ENCODE results near the gene TMEM154.

DNA sequence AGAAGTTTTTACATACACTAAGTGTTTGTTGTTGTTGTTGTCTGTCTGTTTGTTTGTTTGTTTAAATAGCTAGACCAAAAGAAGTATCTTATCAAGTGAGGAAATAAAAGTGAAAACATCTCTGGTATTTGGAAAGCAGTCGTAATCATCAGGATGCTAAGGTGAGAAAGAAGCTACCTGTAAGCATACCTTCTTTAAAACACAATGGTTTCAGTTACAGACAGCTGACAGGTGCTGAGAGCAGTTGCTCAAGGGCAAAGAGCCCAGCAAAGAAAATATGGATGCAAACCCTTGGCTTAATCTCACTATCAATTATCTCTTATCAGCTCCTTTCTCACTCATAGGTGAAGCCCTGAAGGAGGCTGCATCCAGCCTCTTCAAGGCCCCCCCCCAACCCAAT lies 101.1 kb downstream of the TMEM154 start:
- TF ChIP-seq ZFP30 (CRISPR knock-in tag; IDR thresholded peaks at IDR 0.05): no peak
- no peak for TF ChIP-seq ZNF8 (CRISPR knock-in tag; IDR thresholded peaks at IDR 0.05)
- TF ChIP-seq, protein P1, sequence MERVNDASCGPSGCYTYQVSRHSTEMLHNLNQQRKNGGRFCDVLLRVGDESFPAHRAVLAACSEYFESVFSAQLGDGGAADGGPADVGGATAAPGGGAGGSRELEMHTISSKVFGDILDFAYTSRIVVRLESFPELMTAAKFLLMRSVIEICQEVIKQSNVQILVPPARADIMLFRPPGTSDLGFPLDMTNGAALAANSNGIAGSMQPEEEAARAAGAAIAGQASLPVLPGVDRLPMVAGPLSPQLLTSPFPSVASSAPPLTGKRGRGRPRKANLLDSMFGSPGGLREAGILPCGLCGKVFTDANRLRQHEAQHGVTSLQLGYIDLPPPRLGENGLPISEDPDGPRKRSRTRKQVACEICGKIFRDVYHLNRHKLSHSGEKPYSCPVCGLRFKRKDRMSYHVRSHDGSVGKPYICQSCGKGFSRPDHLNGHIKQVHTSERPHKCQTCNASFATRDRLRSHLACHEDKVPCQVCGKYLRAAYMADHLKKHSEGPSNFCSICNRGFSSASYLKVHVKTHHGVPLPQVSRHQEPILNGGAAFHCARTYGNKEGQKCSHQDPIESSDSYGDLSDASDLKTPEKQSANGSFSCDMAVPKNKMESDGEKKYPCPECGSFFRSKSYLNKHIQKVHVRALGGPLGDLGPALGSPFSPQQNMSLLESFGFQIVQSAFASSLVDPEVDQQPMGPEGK (CRISPR knock-in tag; IDR thresholded peaks at IDR 0.05; ENCODE audit: borderline replicate concordance): no peak
- TF ChIP-seq BACH2 (CRISPR knock-in tag; IDR thresholded peaks at IDR 0.05; ENCODE audit: borderline replicate concordance): no peak
- no peak for TF ChIP-seq ISL1 (CRISPR knock-in tag; IDR thresholded peaks at IDR 0.05)
- TF ChIP-seq GLIS3 (CRISPR knock-in tag; IDR thresholded peaks at IDR 0.05): no peak
- TF ChIP-seq ZNF70 (CRISPR knock-in tag; IDR thresholded peaks at IDR 0.05): no peak
- TF ChIP-seq ZC3H10 (CRISPR knock-in tag; IDR thresholded peaks at IDR 0.05): no peak
- no peak for TF ChIP-seq RARB (CRISPR knock-in tag; IDR thresholded peaks at IDR 0.05)
- TF ChIP-seq, protein P2, sequence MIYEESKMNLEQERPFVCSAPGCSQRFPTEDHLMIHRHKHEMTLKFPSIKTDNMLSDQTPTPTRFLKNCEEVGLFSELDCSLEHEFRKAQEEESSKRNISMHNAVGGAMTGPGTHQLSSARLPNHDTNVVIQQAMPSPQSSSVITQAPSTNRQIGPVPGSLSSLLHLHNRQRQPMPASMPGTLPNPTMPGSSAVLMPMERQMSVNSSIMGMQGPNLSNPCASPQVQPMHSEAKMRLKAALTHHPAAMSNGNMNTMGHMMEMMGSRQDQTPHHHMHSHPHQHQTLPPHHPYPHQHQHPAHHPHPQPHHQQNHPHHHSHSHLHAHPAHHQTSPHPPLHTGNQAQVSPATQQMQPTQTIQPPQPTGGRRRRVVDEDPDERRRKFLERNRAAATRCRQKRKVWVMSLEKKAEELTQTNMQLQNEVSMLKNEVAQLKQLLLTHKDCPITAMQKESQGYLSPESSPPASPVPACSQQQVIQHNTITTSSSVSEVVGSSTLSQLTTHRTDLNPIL (CRISPR knock-in tag; IDR thresholded peaks at IDR 0.05; ENCODE audit: low read depth): no peak
